ENCODE measurements around the gene CATSPERZ. TPM values are rescaled to one million over a fixed set of nuclear protein-coding genes. Genes with fewer than 3 reads are reported as not detected.

CATSPERZ gene
- total and polyA plus RNA-seq, 9 of the 15 experiments (the other 6 are each of a cell fraction or from before 2014, with no cell fraction given) = 0.86 to 8.5 (median 3.5) TPM

DNA sequence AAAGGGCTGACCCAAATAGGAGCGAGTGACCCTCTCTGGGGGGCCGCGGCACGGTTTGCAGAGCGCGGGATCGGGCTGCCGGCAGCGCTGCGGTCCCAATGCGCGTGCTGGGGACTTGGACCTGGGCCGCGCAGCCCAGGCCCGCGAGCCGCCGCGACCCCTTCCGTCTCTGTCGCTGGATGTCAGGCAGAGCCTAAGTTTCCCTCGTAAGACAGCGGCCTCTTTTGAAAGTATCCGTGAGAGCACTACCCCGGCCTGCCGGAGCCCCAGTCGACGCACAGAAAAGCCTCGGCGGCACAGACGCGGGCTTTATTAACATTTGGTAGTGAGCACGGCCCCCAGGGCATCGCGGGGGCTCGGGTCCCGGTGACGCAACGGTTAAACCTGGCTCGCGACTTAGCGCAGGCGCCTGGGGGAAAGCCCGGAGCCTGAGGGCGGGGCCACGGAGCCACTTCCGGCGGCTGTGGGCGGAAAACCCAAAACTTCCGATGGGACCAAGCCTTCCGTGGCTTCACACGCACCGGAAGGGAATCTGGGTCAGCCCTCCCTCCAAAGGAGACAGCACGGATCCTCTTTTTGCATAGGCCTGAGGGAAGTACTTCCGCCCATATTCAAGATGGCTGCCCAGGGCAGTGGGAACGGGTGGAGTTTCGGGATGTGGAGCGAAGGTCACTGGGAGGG is 30.5 kb upstream of the CATSPERZ start (continued):
- no peak; the same call in 1 of the 2 replicates for TF ChIP-seq FOSL1 (tag; conservative IDR thresholded peaks at IDR 0.05)
- TF ChIP-seq, protein P1, sequence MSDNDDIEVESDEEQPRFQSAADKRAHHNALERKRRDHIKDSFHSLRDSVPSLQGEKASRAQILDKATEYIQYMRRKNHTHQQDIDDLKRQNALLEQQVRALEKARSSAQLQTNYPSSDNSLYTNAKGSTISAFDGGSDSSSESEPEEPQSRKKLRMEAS (CRISPR knock-in tag; IDR thresholded peaks at IDR 0.05) = no peak; the same call in none of the 2 replicates
- no peak for TF ChIP-seq KHSRP (IDR thresholded peaks at IDR 0.05)
- no peak for TF ChIP-seq POLR3A (IDR thresholded peaks at IDR 0.05; ENCODE audit: borderline replicate concordance, extremely low read depth, insufficient read depth, insufficient read length)
- TF ChIP-seq ATF3 (IDR thresholded peaks at IDR 0.05) = peak; percentile 99
- peak; percentile 97 for TF ChIP-seq ATF3 (CRISPR knock-in tag; conservative IDR thresholded peaks at IDR 0.05)
- no peak for TF ChIP-seq HDGF (IDR thresholded peaks at IDR 0.05)
- TF ChIP-seq GTF3C2 (IDR thresholded peaks at IDR 0.05; ENCODE audit: borderline replicate concordance, extremely low read depth, insufficient read length) = no peak
- no peak for TF ChIP-seq TRIM28 (IDR thresholded peaks at IDR 0.05)
- TF ChIP-seq ZNF354B (CRISPR knock-in tag; IDR thresholded peaks at IDR 0.05) = no peak
- 0 out of 2 replicates have a peak, but pooled peaks have one; percentile 15 for TF ChIP-seq GABPB2 (CRISPR knock-in tag; conservative IDR thresholded peaks at IDR 0.05)
- no peak for TF ChIP-seq BDP1 (IDR thresholded peaks at IDR 0.05; ENCODE audit: insufficient read depth, insufficient read length)
- TF ChIP-seq CBX2 (IDR thresholded peaks at IDR 0.05; ENCODE audit: insufficient read depth, low read length, poor library complexity, severe bottlenecking) = no peak
- TF ChIP-seq PTTG1 (tag; IDR thresholded peaks at IDR 0.05; ENCODE audit: low read depth) = no peak
- peak; percentile 86 for TF ChIP-seq ASH1L (IDR thresholded peaks at IDR 0.05; ENCODE audit: borderline replicate concordance, low read depth, partially characterized antibody)
- TF ChIP-seq BCL6 (CRISPR knock-in tag; IDR thresholded peaks at IDR 0.05) = no peak
- no peak; the same call in 1 of the 2 replicates for TF ChIP-seq GTF2F1 (IDR thresholded peaks at IDR 0.05; ENCODE audit: low read depth, low read length)
- no peak for TF ChIP-seq MYC (IDR thresholded peaks at IDR 0.05; ENCODE audit: low read depth, low read length)
- no peak for TF ChIP-seq MYC (CRISPR knock-in tag; IDR thresholded peaks at IDR 0.05; ENCODE audit: borderline replicate concordance, low read depth)
- TF ChIP-seq, protein P2, sequence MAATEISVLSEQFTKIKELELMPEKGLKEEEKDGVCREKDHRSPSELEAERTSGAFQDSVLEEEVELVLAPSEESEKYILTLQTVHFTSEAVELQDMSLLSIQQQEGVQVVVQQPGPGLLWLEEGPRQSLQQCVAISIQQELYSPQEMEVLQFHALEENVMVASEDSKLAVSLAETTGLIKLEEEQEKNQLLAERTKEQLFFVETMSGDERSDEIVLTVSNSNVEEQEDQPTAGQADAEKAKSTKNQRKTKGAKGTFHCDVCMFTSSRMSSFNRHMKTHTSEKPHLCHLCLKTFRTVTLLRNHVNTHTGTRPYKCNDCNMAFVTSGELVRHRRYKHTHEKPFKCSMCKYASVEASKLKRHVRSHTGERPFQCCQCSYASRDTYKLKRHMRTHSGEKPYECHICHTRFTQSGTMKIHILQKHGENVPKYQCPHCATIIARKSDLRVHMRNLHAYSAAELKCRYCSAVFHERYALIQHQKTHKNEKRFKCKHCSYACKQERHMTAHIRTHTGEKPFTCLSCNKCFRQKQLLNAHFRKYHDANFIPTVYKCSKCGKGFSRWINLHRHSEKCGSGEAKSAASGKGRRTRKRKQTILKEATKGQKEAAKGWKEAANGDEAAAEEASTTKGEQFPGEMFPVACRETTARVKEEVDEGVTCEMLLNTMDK (IDR thresholded peaks at IDR 0.05; ENCODE audit: borderline replicate concordance, insufficient read depth, low read depth, low read length, poor library complexity, severe bottlenecking) = no peak
- TF ChIP-seq ZNF778 (CRISPR knock-in tag; IDR thresholded peaks at IDR 0.05) = no peak
- TF ChIP-seq ZNF780A (CRISPR knock-in tag; IDR thresholded peaks at IDR 0.05) = no peak
- no peak for TF ChIP-seq ILK (tag; IDR thresholded peaks at IDR 0.05; ENCODE audit: borderline replicate concordance, low read depth)
